ENCODE data around the gene RNF2.

RNF2 gene

DNA sequence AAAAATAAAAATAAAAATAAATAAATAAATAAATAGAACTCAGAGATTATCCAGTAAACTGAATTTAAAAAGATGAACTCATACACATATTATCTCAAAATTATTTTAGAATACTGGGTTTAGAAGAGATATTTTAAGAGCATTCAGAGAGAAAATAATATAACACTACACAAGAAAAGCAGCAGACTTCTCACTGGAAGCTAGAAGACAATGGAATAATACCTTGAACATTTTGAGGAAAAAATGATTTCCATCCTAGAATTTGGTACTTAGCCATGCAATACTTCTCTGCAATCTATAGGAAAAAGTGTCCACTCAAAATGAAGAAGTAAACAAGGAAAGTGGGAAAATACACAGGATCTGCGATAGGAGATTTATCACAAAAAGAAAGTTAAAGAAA is 87.2 kb downstream of the RNF2 start:
- H3K4me3 ChIP-seq (ENCODE audit: low read depth, low read length), result no peak overlapping the region
- no peak for DNase-seq (ENCODE audit: low read depth, low spot score)
- TF ChIP-seq, protein P1, sequence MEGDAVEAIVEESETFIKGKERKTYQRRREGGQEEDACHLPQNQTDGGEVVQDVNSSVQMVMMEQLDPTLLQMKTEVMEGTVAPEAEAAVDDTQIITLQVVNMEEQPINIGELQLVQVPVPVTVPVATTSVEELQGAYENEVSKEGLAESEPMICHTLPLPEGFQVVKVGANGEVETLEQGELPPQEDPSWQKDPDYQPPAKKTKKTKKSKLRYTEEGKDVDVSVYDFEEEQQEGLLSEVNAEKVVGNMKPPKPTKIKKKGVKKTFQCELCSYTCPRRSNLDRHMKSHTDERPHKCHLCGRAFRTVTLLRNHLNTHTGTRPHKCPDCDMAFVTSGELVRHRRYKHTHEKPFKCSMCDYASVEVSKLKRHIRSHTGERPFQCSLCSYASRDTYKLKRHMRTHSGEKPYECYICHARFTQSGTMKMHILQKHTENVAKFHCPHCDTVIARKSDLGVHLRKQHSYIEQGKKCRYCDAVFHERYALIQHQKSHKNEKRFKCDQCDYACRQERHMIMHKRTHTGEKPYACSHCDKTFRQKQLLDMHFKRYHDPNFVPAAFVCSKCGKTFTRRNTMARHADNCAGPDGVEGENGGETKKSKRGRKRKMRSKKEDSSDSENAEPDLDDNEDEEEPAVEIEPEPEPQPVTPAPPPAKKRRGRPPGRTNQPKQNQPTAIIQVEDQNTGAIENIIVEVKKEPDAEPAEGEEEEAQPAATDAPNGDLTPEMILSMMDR (IDR thresholded peaks at IDR 0.05; ENCODE audit: low read depth, low read length), result no peak
- in situ Hi-C loops (cut with HindIII; ENCODE audit: low sequenced_read_pairs), result no loop called here

DNA sequence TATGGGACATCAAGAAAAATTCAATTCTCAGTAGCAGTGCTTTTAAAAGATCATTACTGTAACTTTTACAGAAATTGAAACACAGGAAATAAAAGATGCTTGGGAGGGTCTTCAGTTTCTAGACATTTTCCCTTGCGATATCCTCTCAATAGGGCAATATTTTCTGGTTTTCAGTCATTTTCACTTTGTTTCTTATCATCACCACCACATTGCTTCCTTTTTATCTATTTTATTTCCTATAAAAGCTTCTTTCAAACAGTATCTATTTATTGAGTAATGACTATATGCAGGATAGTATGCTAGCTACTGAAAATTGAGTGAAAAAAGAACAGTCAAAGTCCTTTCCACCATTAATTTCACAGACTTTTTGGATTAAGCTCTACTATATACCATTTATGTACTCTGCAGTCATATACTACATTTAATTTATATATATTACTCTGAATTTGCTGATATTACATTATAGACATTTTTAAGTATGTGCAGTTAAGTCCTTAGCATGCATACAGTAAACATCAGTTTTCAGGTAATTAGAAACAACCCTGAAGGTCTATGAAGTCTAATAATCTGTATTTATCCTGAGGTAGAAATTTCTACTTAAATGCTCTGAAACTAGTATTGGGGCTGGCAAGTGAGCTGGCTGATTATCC is 92.7 kb downstream of the RNF2 start:
- no peak for DNase-seq (ENCODE audit: low read depth, low spot score)
- in situ Hi-C loops (cut with HindIII; ENCODE audit: low sequenced_read_pairs), result no loop called here
- TF ChIP-seq, protein P1 (IDR thresholded peaks at IDR 0.05; ENCODE audit: low read depth, low read length), result no peak
- H3K4me3 ChIP-seq (ENCODE audit: low read depth, low read length), result no peak overlapping the region

DNA sequence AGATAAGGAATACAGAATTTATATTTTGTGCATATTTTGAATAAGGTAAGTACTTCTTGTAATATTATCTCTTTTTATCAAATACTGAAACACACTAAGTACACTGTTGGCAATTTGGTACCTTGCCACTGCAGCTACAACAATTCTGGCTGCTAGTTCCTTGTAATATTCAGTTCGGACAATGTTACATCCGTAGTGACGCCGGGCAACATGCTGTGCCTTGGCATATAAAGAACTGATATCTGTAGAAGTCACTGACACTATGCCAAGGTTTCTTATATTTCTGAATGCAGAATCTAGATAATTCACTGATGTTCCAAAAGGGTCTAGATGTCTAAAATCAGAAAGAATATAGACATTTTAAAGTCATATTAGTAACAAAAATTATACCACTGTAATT is 93.9 kb downstream of the RNF2 start:
- no peak overlapping the region for H3K4me3 ChIP-seq (ENCODE audit: low read depth, low read length)
- TF ChIP-seq, protein P1 (IDR thresholded peaks at IDR 0.05; ENCODE audit: low read depth, low read length), result no peak
- in situ Hi-C loops (cut with HindIII; ENCODE audit: low sequenced_read_pairs), result no loop called here
- no peak for DNase-seq (ENCODE audit: low read depth, low spot score)

DNA sequence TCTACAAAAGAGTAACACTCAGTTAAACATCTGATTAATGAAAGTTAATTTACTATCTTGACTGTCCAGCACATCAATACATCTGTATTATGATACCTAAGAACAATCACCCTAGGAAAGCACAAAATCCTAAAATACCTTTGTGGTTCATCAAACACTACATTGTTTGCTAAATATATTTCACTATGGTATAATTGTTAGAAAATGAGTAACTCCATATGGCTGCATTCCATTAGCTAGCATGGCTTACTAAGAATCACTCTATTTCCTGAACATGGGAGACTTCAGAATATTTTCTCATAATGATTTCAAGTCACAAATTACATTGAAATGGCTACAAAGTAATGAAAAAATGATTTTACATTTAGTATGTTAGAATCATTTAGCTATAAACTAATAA is 98.9 kb downstream of the RNF2 start:
- TF ChIP-seq, protein P1 (IDR thresholded peaks at IDR 0.05; ENCODE audit: low read depth, low read length), result no peak
- in situ Hi-C loops (cut with HindIII; ENCODE audit: low sequenced_read_pairs), result no loop called here
- H3K4me3 ChIP-seq (ENCODE audit: low read depth, low read length), result no peak overlapping the region
- DNase-seq (ENCODE audit: low read depth, low spot score), result peak; percentile 27

DNA sequence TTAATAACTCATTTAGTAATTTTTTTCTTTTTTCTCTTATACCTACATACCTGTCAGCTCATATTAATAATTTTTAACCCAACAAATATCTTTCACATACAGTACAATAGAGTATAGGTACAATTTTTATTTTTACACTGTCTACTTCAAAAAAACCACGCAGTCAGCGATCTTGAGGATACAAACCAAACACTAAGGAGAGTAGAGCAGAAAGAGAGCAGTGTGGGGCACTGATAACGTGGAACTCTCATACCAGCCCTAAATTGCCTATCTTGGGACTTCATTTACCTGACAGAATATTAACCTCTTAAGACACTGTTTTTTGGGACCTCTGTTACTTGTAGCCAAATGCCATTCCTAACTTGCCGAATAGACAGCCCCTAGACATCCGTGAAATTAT is 105.9 kb downstream of the RNF2 start:
- in situ Hi-C loops (cut with HindIII; ENCODE audit: low sequenced_read_pairs), result no loop called here
- TF ChIP-seq, protein P1 (IDR thresholded peaks at IDR 0.05; ENCODE audit: low read depth, low read length), result no peak
- no peak for DNase-seq (ENCODE audit: low read depth, low spot score)
- no peak overlapping the region for H3K4me3 ChIP-seq (ENCODE audit: low read depth, low read length)

Measured in astrocyte of the spinal cord (primary cell).